GM19238 (cell line): ENCODE data around the gene LRRC71.
"Not testable (repeated sequence)": the region's sequence is repeated elsewhere in the genome, so short reads cannot be mapped to it uniquely, and the experiment has no call there.

Experiments used
- DNase-seq: peaks from one replicate; pipeline ENCODE4 v3.0.0; 2011; ENCODE audit warnings: low spot score; ENCODE audit not compliant: insufficient read length

LRRC71 gene

DNA sequence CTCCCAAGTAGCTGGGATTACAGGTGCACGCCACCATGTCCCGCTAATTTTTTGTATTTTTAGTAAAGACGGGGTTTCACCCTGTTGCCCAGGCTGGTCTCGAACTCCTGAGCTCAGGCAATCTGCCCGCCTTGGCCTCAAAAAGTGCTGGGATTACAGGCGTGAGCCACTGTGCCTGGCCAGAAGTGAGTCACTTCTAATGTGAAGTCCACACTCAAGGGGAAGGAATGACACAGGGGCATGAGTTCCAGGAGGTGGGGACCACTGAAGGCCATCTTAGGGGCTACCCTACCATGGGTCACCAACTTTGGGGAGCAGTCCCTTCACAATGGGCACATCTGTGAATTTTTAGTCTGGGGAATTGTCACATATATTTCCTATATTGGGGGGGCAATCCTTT is 6.3 kb downstream of the LRRC71 start:
- not testable (repeated sequence) for DNase-seq

DNA sequence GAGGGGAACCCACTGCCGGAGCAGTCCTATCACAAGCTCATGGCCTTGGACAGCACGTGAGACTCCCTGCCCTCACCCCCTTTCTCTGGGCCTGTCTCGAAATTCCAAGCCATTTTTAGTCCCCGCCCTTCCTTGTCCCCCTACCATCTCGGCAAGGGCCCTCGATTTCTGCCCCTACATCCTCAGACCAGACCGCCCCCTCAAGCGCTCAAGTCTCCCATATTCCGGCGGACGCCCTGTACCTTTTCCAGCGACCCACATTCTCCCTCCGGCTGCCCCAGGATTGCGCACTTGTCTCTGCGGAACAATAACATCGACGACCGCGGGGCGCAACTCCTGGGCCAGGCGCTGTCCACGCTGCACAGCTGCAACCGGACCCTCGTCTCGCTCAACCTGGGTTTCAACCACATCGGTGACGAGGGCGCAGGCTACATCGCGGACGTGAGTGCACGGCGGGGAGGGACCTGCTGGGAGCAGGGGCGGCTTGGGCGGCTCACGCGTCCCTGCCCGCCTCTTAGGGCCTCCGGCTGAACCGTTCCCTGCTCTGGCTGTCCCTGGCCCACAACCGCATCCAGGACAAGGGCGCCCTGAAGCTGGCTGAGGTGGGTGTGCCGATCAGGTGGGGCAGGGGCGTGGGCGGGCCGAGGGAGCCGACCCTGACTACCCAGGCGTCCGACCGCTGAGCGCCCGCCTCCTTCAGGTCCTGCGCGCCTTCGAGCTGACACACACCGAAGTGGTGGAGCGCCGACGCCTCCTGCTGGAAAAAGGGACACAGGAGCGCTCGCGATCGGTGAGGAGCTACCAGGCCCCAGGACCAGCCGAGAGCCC is 7.0 kb downstream of the LRRC71 start:
- DNase-seq, result peak; percentile 42

DNA sequence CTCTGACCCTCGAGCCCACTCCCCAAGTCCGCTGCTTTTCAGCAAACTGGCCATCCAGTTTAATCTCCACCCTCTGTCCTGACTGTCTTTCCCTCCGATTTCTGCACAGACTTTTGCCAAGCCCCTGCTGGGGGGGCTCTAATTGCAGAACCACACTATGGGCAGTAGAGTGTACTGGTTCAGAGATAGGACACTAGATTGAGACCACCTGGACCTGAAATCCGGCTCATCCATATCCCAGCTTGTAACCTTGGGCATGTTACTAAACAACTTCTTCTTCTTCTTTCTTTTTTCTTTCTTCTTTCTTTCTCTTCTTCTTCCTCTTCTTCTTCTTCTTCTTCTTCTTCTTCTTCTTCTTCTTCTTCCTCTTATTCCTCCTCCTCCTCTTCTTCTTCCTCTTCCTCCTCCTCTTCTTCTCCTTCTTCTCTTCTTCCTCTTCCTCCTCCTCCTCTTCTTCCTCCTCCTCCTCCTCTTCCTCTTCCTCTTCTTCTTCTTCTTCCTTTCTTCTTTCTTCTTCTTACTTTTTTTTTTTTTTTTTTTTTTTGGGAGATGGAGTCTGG is 7.7 kb downstream of the LRRC71 start:
- no peak for DNase-seq

DNA sequence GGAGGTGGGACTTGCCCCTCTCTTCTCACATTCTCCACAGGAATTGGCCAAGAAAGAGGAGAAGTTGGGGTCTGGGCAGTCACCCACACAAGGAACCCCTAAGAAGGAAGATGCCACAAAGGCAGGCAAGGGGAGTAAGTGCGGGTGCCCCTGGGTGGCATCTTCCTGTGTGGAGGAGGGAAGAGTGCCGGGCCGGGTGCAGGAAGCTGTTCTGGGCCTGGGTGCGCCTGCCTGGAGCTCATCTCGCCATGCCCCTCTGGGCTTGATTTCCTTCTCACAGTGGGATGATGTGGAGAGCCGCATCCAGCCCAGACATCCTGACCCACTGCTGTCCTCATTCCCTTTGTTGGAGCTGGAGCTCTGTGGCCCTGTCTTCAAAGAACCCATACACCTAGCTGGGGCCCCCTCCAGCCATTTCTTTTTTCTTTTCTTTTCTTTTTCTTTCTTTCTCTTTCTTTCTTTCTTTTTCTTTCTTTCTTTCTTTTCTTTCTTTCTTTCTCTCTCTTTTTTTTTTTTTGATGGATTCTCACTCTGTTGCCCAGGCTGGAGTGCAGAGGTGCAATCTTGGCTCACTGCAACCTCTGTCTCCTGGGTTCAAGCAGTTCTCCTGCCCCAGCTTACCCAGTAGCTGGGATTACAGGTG is 9.3 kb downstream of the LRRC71 start:
- no peak for DNase-seq

DNA sequence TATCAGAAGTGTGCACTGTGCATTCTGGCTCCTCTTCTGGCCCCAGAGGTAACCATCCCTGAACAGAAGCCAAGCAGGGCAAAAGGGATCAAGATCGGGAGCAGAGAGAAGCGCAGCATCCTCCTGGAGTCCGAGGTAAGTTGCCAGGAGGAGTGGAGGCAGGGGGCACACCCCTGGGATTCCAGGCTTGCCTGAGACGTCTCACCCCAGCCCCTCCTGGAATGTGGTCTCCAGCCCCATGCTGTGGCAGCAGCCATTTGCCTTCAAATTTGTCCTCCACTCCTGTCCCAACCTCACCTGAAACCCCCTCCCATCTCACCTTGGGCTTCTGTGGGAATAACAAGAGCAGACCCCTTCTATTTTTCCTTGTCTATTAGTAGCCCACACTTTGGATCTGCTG is 10.1 kb downstream of the LRRC71 start:
- DNase-seq, result no peak

DNA sequence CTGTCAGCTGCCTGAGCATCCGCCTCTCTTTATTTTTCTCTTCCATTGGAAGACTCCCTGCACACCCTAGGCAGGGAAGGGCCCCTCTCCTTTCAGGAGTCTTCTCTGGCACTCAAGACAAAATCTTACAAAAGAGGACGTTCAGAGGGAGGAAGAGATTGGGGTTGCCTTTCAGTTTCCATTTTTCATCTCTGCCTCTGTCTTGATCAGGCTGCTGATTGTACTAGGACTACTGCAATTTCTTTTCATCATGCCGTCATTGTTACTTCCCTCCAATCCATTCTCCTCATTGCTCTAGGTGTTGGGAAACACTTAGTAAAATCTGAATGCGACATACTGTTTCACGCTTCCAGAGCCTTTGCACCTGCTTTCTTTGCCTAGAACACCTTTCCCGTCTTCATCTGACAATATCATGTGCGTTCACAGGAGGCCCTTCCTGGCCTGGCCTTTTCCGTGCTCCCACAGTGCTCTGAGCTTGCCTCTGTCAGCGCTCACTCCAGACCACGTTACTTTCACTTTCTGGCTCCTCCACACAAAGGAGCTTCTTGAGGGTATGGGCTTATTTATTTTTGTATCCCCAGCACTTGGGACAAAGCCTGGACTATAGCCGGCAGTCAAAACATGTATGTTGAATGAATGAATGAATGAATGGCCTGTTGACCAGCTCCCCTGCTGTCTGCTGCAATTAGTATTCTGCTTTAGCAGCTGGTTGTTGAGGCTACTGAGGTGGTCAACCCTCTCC is 10.9 kb downstream of the LRRC71 start:
- DNase-seq, result no peak

DNA sequence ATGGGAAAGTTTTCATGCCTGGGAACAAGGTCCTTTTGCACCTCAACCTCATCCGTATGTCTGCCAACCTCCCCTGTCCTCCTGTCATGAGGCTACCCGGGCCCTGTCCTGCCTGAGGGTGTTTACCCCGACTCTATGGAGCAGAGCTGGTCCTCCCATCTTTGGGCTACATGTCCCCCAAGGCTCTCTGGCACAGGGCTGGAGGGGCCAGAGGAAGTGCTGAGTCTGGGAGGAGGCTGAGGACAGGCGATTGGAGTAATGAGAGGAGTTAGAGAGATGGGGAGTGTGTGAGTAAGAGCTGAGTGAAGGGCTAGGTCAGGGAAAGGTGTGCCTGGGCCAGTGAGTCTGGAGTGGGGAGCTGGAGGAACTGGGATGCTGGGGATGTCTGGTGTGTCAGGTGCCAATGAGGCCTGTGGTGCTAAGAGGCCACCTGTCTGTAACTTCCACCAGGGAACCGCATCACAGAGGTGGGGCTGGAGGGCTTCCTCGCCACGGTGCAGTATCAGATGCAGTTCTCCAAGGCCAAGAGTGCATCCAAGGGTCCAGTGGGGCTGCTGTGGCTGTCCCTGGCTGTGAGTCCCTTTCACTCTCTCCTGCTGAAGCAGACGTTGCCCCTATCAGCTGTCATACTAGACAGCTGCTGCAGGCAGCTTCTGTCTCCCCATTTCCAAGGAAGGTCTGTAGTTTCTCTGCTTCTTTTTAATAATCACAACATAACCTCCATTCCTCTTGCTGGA is 11.7 kb downstream of the LRRC71 start:
- DNase-seq, result no peak

DNA sequence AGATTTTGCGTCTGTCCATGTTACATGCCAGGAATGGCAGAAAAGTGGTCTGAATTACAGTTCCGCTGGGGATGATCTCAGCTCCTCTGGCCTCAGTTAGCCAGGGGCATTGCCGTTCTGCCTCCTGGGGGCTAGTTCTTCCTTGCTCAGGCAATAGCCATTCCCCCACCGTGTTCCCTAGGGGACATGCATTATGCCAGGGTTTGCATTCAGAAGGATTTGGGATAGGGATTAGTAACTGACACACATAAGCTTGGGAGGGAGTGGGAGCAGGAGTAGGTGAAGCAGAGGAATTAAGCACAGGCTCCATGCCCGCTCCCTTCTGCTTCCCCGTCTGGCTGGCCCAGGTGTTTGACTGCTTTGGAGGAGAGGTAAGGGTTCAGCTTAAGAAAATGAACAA is 12.7 kb downstream of the LRRC71 start:
- DNase-seq, result no peak

DNA sequence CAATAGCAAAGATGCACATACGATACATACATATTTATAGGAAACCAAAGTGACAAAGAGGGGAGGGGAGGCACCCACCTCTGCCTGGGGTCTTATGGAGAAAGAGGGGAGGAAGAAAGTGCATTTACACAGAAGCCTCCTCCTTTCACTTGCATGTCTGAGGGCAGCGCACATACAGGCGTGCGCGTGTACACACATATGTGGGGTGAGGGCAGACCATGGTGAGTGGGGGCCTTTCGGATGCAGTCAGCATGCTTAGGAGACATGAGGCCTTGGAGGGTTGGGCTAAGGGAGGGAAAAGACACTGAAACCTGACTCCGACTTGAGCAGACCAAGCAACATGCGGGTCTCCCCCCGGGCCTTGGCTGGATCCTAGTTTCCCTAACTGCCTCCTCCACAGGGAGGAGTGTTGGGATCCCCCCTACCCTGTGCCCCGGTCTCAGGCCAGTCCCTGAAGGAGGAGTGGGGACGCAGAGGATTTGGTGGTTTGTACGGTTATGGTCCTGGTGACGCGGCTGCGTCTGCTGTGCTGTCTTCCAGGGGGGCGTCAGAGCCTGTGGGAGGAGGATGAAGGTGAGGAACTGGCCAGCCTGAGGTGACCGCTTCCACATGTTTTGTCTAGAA is 15.2 kb downstream of the LRRC71 start:
- no peak for DNase-seq

DNA sequence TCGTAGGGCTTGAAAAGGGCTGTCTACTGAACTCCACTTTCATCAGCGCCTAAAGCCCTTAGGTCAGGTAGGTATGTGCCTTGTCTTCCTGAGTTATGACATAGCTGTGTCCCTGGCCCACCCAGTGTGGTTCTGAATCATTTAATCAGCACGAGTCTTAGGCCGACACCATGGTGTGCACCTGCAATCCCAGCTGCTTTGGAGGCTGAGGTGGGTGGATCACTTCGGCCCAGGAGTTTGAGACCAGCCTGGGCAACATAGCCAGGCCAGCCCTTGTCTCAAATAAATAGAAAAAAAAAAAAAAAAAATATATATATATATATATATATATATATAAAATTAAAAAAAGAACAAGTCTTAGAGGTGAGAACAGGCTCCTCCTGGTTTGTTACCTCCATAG is 15.8 kb downstream of the LRRC71 start:
- DNase-seq, result no peak

DNA sequence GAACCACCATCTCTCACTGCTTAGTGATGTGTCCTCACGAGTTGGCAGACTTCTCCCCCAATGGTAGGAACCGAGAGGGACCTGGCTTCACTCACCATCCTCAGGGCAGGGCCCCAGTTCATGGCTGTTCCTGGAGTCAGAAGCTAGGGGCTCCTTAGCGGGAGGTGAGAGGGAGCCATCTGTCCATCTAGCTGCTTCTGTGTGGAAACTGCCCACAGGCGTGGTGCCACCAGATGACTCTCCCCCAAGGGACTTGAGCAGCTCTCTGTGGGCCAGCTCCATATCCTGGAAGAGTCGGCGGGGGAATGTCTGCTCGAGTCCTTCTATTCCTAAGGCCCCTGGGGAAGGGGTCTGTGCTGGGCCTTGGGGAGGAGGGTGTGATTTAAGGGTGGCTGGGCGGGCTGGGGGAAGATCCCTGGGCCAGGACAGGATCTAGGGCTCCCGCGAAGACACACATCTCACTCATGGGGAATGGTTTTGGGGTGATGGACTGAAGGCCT is 16.3 kb downstream of the LRRC71 start:
- DNase-seq, result no peak

DNA sequence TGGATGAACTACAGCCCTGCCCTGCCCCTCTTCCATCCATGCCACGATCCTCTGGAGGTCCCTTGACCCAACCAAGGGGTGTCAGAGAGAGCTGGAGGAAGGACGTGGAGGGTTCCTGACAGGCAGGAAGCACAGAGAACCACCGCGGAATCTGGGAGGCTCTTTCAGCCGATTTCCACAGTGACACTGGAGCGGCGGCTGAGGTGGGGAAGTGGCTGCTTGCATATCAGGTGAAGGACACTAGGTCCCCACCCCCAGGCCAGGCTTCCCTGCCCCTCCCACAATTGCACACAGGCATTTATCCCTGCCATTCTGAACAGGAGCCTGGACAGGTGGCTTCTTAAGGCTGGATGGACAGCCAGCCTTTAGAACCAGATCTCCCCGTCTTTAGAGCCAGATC is 17.5 kb downstream of the LRRC71 start:
- DNase-seq, result no peak

DNA sequence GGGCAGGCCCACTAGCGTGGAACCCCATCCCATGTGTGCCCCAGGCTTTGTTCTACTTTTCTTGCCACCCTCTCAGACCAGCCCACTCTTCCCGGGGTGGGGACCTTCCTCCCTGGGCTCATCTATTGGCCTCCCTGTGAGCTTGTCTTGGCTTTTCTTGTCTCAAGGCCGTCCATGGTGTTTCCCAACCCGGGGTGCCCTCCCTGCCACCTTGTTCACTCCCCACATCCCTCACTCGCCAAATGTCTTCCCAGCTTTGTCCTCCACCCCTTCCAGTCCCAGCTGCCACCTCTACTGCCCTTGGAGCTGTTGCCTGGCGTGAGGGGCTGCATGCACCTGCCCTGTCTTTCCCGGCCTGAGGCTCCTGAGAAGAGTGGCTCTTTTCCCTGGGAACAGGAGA is 18.4 kb downstream of the LRRC71 start:
- no peak for DNase-seq

DNA sequence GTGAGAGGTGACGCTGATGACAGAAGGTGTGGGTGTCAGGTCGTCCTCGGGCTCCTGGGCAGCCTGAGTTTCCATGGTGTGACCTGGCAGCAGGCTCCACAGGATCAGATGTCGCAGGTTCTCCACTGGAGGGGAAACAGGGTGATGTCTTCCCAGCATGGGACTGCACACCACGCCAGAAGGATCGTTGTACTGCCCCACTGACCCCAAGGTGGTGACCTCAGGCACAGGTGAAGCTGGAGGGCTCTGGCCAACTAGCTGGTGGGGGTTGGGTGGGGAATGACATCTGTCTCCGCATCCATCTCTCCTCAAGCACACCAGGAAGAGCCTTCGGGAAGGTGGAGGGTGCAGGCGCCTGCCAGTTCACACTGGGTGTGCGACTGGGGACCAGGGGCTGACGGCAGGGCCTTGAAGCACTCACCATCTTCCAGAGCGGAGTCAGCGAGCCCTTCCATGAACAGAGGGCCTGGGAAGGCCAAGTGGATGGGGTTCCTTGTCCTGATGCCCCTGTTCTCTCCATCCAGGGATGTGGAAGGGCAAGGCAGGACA is 19.4 kb downstream of the LRRC71 start:
- no peak for DNase-seq

DNA sequence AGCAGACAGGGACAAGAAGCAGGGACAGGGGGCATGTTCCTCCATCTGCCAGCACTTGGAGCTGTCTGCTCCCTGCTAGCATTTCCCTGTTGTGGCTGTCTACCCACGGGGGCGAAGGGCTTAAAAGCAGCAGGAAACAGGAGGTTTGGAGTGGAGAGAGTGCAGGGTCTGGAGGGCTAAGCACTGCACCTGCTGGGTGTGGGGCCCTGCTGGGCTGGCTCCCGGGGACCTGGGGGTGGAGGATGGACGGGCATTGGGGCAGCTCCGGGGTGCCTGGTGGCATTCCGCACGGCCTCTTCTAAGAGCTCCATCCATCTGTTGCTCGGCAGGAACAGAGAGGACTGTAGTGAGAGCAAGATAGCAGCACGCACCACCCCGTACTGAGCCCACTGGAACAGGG is 21.2 kb downstream of the LRRC71 start:
- no peak for DNase-seq

DNA sequence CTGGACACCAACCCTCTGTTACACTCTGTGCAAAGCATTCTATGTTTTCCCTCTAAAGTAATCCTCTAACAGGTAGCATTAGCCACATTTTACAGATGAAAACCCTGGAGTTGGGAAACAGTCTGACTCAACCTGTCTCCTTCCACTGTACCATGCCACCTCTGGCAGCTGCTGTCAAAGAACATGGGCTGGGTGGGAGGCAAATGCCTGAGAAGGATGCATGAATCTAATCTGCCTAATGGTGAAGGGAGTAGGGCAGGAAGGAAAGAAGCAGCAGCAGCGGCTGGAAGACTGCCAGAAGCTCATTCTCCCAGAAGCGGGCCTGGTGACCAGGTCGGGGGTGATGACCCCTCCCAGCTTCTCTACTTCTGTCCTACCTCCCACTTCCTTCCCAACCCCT is 21.7 kb downstream of the LRRC71 start:
- DNase-seq, result no peak

DNA sequence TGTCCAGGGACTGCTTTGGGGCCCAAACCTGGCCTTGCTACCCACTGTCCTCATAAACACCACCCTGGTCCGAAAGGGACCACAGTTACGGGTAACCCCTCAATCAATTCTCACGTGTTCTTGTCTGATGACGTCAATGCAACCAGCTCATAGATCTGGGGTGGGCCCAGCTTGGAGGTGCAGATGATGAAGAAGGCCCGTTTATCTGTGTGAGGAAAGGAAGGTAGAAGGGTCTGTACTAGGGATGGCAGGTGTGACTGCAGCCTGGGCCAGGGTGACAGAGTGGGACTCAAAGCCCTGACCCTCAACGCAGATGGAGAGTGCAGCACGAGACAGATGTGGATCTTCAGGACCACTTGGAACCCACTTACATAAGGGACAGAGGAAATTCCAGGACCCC is 22.1 kb downstream of the LRRC71 start:
- DNase-seq, result no peak

DNA sequence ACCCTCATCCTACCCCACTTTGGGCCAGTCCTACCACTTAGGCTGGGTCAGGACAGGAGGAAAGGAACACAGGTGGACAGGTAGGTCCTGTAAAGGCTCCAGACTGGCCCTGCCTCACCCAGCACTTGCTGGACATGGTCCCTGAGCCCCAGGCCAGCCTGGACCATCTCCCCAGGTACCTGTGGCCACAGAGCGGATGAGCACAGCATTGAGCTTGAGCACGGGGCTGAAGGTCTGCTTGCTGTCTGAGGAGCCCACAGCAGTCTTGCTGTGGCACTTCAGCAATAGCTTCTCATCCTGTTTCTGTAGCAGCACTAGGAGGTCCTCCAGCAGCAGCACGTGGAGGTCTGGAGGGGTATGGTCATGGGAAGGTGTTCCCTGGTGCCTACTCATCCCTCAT is 23.3 kb downstream of the LRRC71 start:
- DNase-seq, result no peak

DNA sequence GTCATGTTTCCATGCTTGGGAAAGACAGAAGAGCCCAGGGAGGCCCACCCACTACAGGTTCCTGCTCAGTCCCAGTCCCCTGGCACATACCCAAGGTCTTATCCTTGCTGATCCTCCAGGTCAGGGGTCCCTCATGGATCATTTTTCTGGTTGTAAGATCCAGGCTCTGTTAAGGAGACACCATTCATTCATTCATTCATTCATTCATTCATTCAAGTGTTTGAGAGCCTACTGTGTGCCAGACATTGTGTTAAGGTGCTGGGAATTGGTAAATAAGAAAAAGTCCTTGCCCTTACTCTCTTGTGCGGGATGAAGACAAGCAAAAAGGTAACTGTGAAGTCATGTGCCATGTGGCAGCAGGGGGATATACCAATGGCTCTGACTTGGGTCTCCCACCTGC is 23.8 kb downstream of the LRRC71 start:
- DNase-seq, result no peak

DNA sequence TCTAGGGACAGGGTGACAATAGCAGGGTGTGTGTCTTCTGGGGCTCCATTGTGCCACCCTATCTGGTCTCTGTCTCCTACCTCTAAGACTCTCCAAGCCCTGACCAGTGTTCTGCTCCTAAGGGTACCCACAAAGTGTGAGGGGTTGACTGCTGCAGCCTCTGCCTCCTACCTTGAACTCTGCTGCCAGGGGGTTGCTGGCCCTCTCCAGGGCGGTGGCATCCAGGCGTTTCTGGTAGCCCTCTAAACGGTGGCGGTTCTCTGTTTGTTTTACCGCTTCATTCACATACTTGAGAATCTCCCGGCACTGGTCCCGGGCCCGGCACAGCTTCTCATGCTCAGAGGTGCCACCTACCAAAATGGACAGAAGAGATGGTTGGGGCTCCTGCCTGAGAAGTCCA is 24.4 kb downstream of the LRRC71 start:
- DNase-seq, result no peak
